NCI-H748 (cell line): ENCODE results near the gene PCDHGA2.
"Not testable (repeated sequence)": the region's sequence is repeated elsewhere in the genome, so short reads cannot be mapped to it uniquely, and the experiment has no call there.

Source experiments
- DNase-seq: peaks from one replicate; lab custom pipeline; 2025; ENCODE audit not compliant: unreplicated experiment; lab: John Stamatoyannopoulos, UW

Gene PCDHGA2

DNA sequence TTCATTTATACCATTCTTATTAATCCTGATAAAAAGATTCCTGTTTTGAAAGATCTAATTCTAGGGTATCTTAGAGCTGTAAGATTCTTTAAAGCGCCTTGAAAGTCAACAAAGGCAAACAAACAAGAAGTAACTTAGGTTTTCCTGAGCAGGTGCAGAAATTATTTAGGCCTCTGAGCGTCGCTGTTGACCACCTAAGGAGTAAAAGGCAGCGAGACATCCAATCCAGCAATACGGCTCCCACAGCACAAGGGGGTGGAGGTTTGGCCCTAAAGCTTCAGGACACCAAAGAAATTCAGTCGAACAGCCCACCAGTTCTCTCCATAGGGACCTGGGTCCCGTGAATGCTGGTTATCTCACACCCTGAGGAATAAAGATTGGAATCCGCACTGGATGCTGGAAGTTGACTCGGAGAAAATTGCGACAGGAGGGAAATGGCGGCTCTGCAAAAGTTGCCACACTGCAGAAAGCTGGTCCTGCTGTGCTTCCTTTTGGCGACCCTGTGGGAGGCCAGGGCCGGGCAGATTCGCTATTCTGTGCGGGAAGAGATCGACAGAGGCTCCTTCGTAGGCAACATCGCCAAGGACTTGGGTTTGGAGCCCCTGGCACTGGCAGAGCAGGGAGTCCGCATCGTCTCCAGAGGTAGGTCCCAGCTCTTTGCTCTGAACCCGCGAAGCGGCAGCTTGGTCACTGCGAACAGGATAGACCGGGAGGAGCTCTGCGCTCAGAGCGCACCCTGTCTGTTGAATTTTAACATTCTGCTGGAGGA is at the start of gene PCDHGA2:
Gene PCDHGA2 (plus strand): TSS at position 223 of the 769 bp plus-strand sequence.
- DNase-seq = peak; percentile 30

DNA sequence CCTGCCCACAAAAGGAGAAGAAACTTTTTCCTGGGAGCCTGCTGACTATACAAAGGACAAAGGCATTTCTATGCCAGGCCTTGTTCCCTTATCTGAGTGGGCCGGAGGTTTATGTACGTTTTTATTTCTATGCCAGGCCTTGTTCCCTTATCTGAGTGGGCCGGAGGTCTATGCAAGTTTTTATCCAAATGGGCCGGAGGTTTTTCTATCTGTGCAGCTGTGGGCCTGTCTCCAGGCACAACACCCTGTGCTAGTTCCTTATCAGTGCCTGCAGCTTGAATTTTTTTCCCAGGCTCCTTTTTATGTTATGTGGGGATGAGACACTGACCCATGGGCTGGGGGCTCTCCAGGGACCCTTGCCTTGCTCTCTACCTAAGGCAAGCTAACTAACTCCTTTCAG is 40.2 kb upstream of the PCDHGA2 start:
- DNase-seq = no peak

GRCh38 chr5:141303756-141304155 is 34.8 kb upstream of the PCDHGA2 start, which contains the start of gene SLC25A2:
TSS of gene SLC25A2 (minus strand) at chr5:141304049. CDS start at chr5:141303865, 184 bp downstream.
- no peak for DNase-seq

GRCh38 chr5:141306630-141307029 is 31.9 kb upstream of the PCDHGA2 start:
- no peak for DNase-seq

DNA sequence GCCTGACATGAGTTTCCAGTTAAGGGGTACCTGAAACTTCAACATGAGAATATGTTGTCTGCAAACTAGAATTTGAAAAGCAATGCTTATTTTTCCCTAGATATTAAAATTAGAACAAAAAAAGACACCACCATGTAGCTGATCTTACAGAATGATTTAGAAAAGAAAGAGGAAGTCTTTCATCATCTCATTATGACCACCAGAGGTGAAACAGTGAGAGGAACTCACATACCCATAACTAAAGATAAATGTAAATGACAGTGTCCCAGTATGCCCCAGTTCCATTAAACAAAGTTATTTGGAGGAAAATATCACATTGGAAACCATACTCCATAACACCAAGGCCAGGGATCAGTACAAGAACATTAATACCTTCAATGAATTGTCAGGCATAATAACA is 24.8 kb upstream of the PCDHGA2 start:
- no peak for DNase-seq

- DNase-seq = not testable (repeated sequence)
These were observed 21.6 kb upstream of the PCDHGA2 start for GRCh38 chr5:141316963-141317362.

DNA sequence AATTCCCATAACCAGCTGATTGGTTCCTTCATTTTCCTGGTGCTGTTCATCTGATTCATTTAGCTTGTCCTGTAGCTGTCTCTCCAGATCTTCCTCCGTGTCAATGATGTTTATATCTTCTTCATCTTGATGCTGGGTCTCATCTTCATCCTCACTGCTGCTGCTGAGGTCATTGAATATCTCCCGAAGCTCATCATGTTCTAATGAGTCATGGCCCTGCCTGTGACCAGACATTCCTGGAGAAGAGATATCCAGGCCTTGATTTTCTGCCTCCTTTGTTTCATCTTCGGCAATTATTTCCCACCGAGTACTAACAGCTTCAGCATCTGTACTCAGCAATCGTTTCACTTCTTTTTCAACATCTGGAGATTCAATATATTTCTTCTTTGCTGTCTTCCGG is 19.4 kb upstream of the PCDHGA2 start:
- DNase-seq = no peak

DNA sequence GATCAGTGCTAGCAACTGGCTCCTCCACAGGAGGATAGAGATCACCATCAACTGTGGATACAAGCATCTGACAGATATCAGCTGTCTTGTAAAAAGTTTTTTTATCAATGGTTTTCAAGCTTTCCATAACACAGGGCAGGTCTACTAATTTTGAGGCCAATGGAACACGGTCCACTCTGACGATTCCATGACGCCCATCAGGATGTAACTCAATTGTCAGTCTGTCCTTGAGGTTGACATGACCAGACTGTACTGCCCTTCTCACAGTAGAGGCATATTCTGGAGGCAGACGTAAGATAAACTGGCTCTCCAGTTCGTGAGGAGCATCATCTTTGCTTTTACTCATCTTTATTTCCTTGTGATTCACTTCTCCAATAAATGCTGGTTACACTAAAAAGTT is 18.9 kb upstream of the PCDHGA2 start:
- no peak for DNase-seq

- peak; percentile 94 for DNase-seq
These were observed 18.1 kb upstream of the PCDHGA2 start, which contains the start of gene TAF7 for GRCh38 chr5:141320225-141321169. TSS of gene TAF7 (minus strand) at chr5:141320784. CDS start at chr5:141320044, 740 bp downstream.

GRCh38 chr5:141322261-141322660 is 16.3 kb upstream of the PCDHGA2 start:
- DNase-seq = no peak

- peak; percentile 90 for DNase-seq
These were observed 12.3 kb upstream of the PCDHGA2 start for GRCh38 chr5:141326088-141326854.

- DNase-seq = no peak
These were observed 10.3 kb upstream of the PCDHGA2 start for GRCh38 chr5:141328231-141328630.

GRCh38 chr5:141330299-141331080 is 8.1 kb upstream of the PCDHGA2 start, which contains the start of gene PCDHGA1:
TSS of gene PCDHGA1 (plus strand) at chr5:141330514.
- peak; percentile 36 for DNase-seq

DNA sequence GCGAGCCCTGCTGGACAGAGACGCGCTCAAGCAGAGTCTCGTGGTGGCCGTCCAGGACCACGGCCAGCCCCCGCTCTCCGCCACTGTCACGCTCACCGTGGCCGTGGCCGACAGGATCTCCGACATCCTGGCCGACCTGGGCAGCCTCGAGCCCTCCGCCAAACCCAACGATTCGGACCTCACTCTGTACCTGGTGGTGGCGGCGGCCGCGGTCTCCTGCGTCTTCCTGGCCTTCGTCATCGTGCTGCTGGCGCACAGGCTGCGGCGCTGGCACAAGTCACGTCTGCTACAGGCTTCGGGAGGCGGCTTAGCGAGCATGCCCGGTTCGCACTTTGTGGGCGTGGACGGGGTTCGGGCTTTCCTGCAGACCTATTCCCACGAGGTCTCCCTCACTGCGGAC is 6.0 kb upstream of the PCDHGA2 start:
- not testable (repeated sequence) for DNase-seq

DNA sequence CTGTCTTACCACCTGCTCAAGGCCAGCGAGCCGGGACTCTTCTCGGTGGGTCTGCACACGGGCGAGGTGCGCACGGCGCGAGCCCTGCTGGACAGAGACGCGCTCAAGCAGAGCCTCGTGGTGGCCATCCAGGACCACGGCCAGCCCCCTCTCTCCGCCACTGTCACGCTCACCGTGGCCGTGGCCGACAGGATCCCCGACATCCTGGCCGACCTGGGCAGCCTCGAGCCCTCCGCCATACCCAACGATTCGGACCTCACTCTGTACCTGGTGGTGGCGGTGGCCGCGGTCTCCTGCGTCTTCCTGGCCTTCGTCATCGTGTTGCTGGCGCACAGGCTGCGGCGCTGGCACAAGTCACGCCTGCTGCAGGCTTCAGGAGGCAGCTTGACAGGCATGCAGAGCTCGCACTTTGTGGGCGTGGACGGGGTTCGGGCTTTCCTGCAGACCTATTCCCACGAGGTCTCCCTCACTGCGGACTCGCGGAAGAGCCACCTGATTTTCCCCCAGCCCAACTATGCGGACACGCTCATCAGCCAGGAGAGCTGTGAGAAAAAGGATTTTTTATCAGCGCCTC is 2.3 kb downstream of the PCDHGA2 start:
- not testable (repeated sequence) for DNase-seq

DNA sequence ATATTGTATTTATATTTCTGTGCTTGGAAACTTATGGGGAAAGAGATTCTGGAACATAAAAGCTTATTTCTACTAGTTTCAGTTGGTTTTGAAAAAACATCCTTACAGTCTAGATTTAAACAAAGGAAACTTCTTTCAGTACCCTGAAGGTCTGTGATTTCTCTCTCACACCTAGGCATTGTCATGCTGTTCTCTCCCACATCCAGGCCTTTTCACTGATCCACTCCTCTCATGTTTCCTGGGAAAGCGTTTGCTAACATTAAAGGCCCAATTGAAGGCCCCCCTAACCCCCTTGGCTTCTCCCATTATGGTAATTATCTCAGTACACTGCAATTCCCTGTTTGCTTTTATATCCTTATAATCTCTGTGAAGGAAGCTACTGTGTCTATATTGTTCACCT is 4.2 kb downstream of the PCDHGA2 start:
- DNase-seq = no peak

GRCh38 chr5:141343242-141343952 is 4.8 kb downstream of the PCDHGA2 start, which contains the start of gene PCDHGA3:
TSS of gene PCDHGA3 (plus strand) at chr5:141343829. CDS start at chr5:141344034, 205 bp downstream.
- DNase-seq = peak; percentile 39

GRCh38 chr5:141343953-141344463 is 5.4 kb downstream of the PCDHGA2 start:
- DNase-seq = no peak

GRCh38 chr5:141345327-141345726 is 6.8 kb downstream of the PCDHGA2 start:
- no peak for DNase-seq
